HEK293T (cell line): ENCODE results near the gene FARP1.

Experiments
- ARNT ChIP-seq: fragments of 450-650 bp; IDR thresholded peaks from 2 replicates; pipeline ENCODE4 v1.6.1; 2017; ENCODE audit warnings: mild to moderate bottlenecking
- BHLHE40 ChIP-seq: fragments of 450-650 bp; IDR thresholded peaks from 2 replicates; pipeline ENCODE4 v1.6.1; 2016; ENCODE audit warnings: mild to moderate bottlenecking, moderate library complexity, borderline replicate concordance
- ELF4 ChIP-seq: fragments of 450-650 bp; IDR thresholded peaks from 2 replicates; pipeline ENCODE4 v1.6.1; 2017; ENCODE audit warnings: antibody characterized with exemption
- FOXA1 ChIP-seq: fragments of 450-650 bp; IDR thresholded peaks from 2 replicates; pipeline ENCODE4 v1.6.1; 2016; ENCODE audit warnings: mild to moderate bottlenecking
- FOXK2 ChIP-seq: fragments of 450-650 bp; IDR thresholded peaks from 2 replicates; pipeline ENCODE4 v1.6.1; 2016; ENCODE audit warnings: mild to moderate bottlenecking
- FOXM1 ChIP-seq: fragments of 450-650 bp; IDR thresholded peaks from 2 replicates; pipeline ENCODE4 v1.6.1; 2017; ENCODE audit warnings: mild to moderate bottlenecking, borderline replicate concordance
- HDGF ChIP-seq: fragments of 450-650 bp; IDR thresholded peaks from 2 replicates; pipeline ENCODE4 v1.6.1; 2017; ENCODE audit warnings: antibody characterized with exemption, borderline replicate concordance
- LEF1 ChIP-seq: fragments of 450-650 bp; IDR thresholded peaks from 2 replicates; pipeline ENCODE4 v1.6.1; 2017; ENCODE audit warnings: mild to moderate bottlenecking, borderline replicate concordance
- NFRKB ChIP-seq: fragments of 450-650 bp; IDR thresholded peaks from 2 replicates; pipeline ENCODE4 v1.6.1; 2016; ENCODE audit warnings: mild to moderate bottlenecking, moderate library complexity
- SP1 ChIP-seq: fragments of 450-650 bp; IDR thresholded peaks from 2 replicates; pipeline ENCODE4 v1.6.1; 2017
- SUZ12 ChIP-seq: fragments of 450-650 bp; IDR thresholded peaks from 2 replicates; pipeline ENCODE4 v1.6.1; 2016; ENCODE audit warnings: mild to moderate bottlenecking
- TARDBP ChIP-seq: fragments of 450-650 bp; IDR thresholded peaks from 2 replicates; pipeline ENCODE4 v1.6.1; 2016
- ZNF384 ChIP-seq: fragments of 450-650 bp; IDR thresholded peaks from 2 replicates; pipeline ENCODE4 v1.6.1; 2016
- TF ChIP-seq, protein P1 (sequence below): fragments of 450-650 bp; IDR thresholded peaks from 2 replicates; pipeline ENCODE4 v1.6.1; 2016

DNA sequence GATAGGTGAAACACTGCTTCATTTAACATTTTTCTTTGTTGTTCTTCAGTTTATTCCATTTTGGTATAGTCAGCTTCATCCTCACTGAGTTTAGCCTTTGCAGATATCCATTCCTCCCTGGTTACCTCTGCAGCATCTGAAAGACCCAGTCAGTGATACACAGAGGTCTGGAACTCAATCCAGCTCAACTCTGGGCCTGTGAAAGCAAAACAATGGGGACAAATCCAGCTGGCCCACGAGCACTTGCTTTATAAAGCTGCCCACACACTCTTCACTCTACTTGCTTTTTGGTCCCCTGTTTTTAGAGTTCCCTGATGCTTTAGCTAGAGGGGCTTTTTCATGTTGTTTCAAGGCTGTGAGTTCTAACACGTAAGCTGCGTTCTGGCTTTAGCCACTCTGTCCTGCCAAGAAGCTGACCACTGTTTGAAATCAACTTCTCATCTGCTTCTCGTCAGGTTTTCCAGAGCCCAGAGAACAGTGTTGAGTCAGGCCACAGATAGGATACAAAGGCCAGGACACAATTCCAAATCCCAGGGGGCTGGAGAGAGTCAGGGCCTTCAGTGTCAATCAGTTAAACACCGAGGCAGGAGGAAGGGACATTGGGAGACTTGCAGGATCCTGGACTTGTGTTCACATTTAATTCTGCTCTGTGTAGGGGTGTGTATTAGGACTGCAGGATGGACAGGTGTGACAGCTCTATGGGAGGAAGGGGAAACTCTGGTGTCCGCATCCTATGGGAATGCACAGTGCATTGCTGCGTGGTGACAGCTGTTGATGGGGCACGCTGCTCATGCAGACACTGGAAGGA is 117.7 kb downstream of the FARP1 start:
- no peak for TF ChIP-seq ELF4
- TF ChIP-seq SP1 = no peak
- TF ChIP-seq SUZ12 = no peak
- no peak for TF ChIP-seq ARNT
- no peak for TF ChIP-seq ZNF384
- no peak for TF ChIP-seq HDGF
- TF ChIP-seq FOXK2 = no peak
- no peak for TF ChIP-seq NFRKB
- no peak for TF ChIP-seq FOXA1
- TF ChIP-seq FOXM1 = no peak
- TF ChIP-seq, protein P1, sequence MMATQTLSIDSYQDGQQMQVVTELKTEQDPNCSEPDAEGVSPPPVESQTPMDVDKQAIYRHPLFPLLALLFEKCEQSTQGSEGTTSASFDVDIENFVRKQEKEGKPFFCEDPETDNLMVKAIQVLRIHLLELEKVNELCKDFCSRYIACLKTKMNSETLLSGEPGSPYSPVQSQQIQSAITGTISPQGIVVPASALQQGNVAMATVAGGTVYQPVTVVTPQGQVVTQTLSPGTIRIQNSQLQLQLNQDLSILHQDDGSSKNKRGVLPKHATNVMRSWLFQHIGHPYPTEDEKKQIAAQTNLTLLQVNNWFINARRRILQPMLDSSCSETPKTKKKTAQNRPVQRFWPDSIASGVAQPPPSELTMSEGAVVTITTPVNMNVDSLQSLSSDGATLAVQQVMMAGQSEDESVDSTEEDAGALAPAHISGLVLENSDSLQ = no peak
- no peak for TF ChIP-seq LEF1
- TF ChIP-seq BHLHE40 = no peak
- no peak for TF ChIP-seq TARDBP
